ENCODE data around the gene USP54.

The USP54 gene

DNA sequence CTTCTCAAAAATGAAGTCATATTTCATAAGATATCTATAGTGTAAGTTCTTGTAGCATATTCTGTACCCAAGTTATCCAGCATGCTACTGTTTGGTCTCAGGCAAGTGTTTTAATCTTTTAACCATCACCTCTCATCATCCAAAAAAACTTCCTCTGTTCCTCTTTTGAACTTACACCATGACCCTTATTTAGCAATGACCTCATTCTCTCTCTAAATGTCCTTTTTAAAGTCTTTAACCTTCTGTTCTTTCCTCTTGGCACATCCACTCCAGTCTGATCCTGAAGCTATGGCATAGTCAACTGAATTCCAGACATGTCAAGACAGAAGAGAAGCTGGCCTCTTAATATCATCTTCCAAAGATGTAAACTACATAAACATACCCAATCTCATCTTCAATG, 121.6 kb downstream of the USP54 start:
- no peak for TF ChIP-seq CTCF (IDR thresholded peaks at IDR 0.05; ENCODE audit: insufficient read depth, low read length, poor library complexity, severe bottlenecking)
- DNase-seq (ENCODE audit: extremely low read depth, insufficient read length) = no peak
- Histone ChIP-seq H3K27me3 (replicated peaks; ENCODE audit: control insufficient read depth, insufficient read depth, low read length) (no peaks in the 10 kb centered on the region), H3K4me3 (replicated peaks; ENCODE audit: low read depth, low read length) (no peak overlapping the region), H3K36me3 (ENCODE audit: control insufficient read depth, insufficient read depth, low read length) (no peaks in the 10 kb centered on the region; the same call in none of the 2 replicates)

- TF ChIP-seq CTCF (IDR thresholded peaks at IDR 0.05; ENCODE audit: insufficient read depth, low read length, poor library complexity, severe bottlenecking) = no peak
- H3K4me3 ChIP-seq (replicated peaks; ENCODE audit: low read depth, low read length) = no peak overlapping the region
- DNase-seq (ENCODE audit: extremely low read depth, insufficient read length) = no peak
- no peaks in the 10 kb centered on the region for H3K27me3 ChIP-seq (replicated peaks; ENCODE audit: control insufficient read depth, insufficient read depth, low read length)
- no peaks in the 10 kb centered on the region; the same call in 1 of the 2 replicates for H3K36me3 ChIP-seq (ENCODE audit: control insufficient read depth, insufficient read depth, low read length)
These were observed 123.9 kb downstream of the USP54 start for GRCh38 chr10:73467206-73467605.

DNA sequence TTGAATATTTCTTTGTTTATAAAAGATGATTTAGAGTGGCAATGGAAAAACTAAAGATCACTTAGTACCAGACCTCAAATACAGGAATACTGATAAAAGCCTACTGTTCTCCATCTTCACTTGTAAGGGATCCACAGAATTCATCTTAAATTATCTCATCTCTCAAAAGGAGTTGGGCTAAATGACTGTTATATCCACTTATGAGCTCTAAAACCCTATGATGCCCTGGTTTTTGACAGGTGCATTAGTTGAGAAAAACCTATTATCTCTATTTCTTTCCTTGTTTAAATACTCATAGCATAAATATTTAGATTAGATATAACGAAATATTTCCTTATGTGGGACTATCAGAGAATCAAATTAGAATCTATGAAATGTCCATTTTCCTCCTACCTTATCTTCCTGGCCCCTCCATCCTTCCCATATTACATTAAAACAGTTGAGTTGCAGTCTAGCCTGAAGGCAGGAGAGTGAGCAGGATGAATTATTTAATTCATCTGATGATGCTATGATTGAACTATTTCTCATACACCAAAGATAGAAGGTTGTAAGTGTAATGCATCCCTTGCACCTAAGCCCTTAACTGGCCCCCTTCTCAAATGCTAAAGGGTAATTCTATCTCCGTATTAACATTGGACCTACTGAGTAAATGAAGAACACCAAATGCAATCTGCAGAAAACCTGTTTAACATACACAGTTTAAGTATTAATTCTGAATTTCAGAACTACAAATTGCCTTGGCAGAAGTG, 125.0 kb downstream of the USP54 start:
- no peaks in the 10 kb centered on the region; the same call in 1 of the 2 replicates for H3K36me3 ChIP-seq (ENCODE audit: control insufficient read depth, insufficient read depth, low read length)
- no peak overlapping the region for H3K4me3 ChIP-seq (replicated peaks; ENCODE audit: low read depth, low read length)
- DNase-seq (ENCODE audit: extremely low read depth, insufficient read length) = no peak
- H3K27me3 ChIP-seq (replicated peaks; ENCODE audit: control insufficient read depth, insufficient read depth, low read length) = no peaks in the 10 kb centered on the region
- no peak for TF ChIP-seq CTCF (IDR thresholded peaks at IDR 0.05; ENCODE audit: insufficient read depth, low read length, poor library complexity, severe bottlenecking)

DNA sequence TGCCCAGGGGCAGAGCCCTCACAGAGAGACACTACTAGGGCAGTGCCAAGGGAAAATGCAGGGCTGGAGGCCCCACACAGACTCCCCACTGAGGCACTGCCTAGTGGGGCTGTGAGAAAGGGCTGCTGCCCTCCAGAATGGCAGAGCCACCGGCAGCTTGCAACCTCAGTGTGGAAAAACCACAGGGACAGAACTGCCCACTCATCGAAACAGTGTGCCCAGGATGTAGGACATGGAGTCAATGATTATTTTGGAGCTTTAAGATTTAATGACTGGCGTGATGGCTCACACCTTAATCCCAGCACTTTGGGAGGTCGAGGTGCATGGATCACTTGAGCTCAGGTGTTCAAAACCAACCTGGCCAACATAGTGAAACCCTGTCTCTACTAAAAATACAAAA, 130.2 kb downstream of the USP54 start:
- no peaks in the 10 kb centered on the region for H3K27me3 ChIP-seq (replicated peaks; ENCODE audit: control insufficient read depth, insufficient read depth, low read length)
- no peak for TF ChIP-seq CTCF (IDR thresholded peaks at IDR 0.05; ENCODE audit: insufficient read depth, low read length, poor library complexity, severe bottlenecking)
- no peaks in the 10 kb centered on the region; the same call in none of the 2 replicates for H3K36me3 ChIP-seq (ENCODE audit: control insufficient read depth, insufficient read depth, low read length)
- H3K4me3 ChIP-seq (replicated peaks; ENCODE audit: low read depth, low read length) = no peak overlapping the region
- DNase-seq (ENCODE audit: extremely low read depth, insufficient read length) = no peak

- H3K36me3 ChIP-seq (ENCODE audit: control insufficient read depth, insufficient read depth, low read length) = no peaks in the 10 kb centered on the region; the same call in none of the 2 replicates
- TF ChIP-seq CTCF (IDR thresholded peaks at IDR 0.05; ENCODE audit: insufficient read depth, low read length, poor library complexity, severe bottlenecking) = no peak
- no peaks in the 10 kb centered on the region for H3K27me3 ChIP-seq (replicated peaks; ENCODE audit: control insufficient read depth, insufficient read depth, low read length)
- no peak for DNase-seq (ENCODE audit: extremely low read depth, insufficient read length)
- H3K4me3 ChIP-seq (replicated peaks; ENCODE audit: low read depth, low read length) = no peak overlapping the region
These were observed 131.3 kb downstream of the USP54 start for GRCh38 chr10:73459683-73460314.

Measured in GM06990 (cell line).